HepG2 (cell line): ENCODE measurements around the gene CMTM2. TPM values are rescaled to one million over a fixed set of nuclear protein-coding genes. Genes with fewer than 3 reads are reported as not detected.

Experiments used
- ATF7-NPFF ChIP-seq: sonication (generic); formaldehyde crosslinking; IDR thresholded peaks from 2 replicates; pipeline ENCODE4 v1.8.1; 2023; ENCODE audit warnings: mild to moderate bottlenecking, low read depth, missing genetic modification reagents, moderate library complexity
- ELF1 ChIP-seq: sonication (generic); formaldehyde crosslinking; IDR thresholded peaks from 2 replicates; pipeline ENCODE4 v1.4.0; 2020; ENCODE audit warnings: missing genetic modification reagents
- IRF2 ChIP-seq: IDR thresholded peaks from 2 replicates; pipeline ENCODE4 v1.6.1; 2018; ENCODE audit warnings: missing genetic modification reagents, missing compliant biosample characterization
- KIAA2018 ChIP-seq: sonication (generic); formaldehyde crosslinking; IDR thresholded peaks from 2 replicates; pipeline ENCODE4 v1.5.0; 2020; ENCODE audit warnings: mild to moderate bottlenecking, missing genetic modification reagents, borderline replicate concordance
- MED1 ChIP-seq: sonication (generic); formaldehyde crosslinking; IDR thresholded peaks from 2 replicates; pipeline ENCODE4 v1.4.0; 2020; ENCODE audit warnings: missing genetic modification reagents
- SMAD3 ChIP-seq: sonication (generic); formaldehyde crosslinking; IDR thresholded peaks from 2 replicates; pipeline ENCODE4 v1.4.0; 2020; ENCODE audit warnings: missing genetic modification reagents
- SP140L ChIP-seq: sonication (generic); formaldehyde crosslinking; IDR thresholded peaks from 2 replicates; pipeline ENCODE4 v1.4.0; 2020; ENCODE audit warnings: missing genetic modification reagents, borderline replicate concordance
- WIZ ChIP-seq: sonication (generic); formaldehyde crosslinking; IDR thresholded peaks from 2 replicates; pipeline ENCODE4 v1.5.1; 2020; ENCODE audit warnings: mild to moderate bottlenecking, missing genetic modification reagents
- ZNF180 ChIP-seq: sonication (generic); formaldehyde crosslinking; IDR thresholded peaks from 2 replicates; pipeline ENCODE4 v1.4.0; 2020; ENCODE audit warnings: low read depth, missing genetic modification reagents, borderline replicate concordance
- ZNF546 ChIP-seq: sonication (generic); formaldehyde crosslinking; conservative IDR thresholded peaks from 2 replicates; pipeline ENCODE4 v1.8.1; 2023; ENCODE audit warnings: mild to moderate bottlenecking, missing genetic modification reagents
- ZNF777 ChIP-seq: sonication (generic); formaldehyde crosslinking; IDR thresholded peaks from 2 replicates; pipeline ENCODE4 v1.4.0; 2020; ENCODE audit warnings: missing genetic modification reagents
- polyA plus RNA-seq, 8 experiments: library from polyadenylated mRNA; depleted of rRNA in 3 of 8; stranded (reverse) in 7 of 8; unstranded in 1 of 8; fragments of >200 nt; fragmentation: Illumina TruSeq in 4 of 8; extraction: Trizol in 4 of 8; gene quantifications; 2 replicates each; pipeline versions ENCODE4 v1.2.1 to v1.2.3, GENCODE V29; 2011 to 2016; ENCODE audit warnings: low read depth in 4 of 8, missing spikeins in 1 of 8, mixed read lengths in 1 of 8; ENCODE audit not compliant: insufficient read depth in 1 of 8
- total RNA-seq, 5 experiments: library from RNA; depleted of rRNA; stranded (reverse); fragments of >200 nt; fragmentation: Illumina TruSeq; extraction: Trizol; gene quantifications; 2 replicates each; pipeline ENCODE4 v1.2.3, GENCODE V29; 2016; ENCODE audit warnings: low read depth in 1 of 5
- TF ChIP-seq, protein P1 (sequence below): fragments of 450-650 bp; IDR thresholded peaks from 2 replicates; pipeline ENCODE4 v1.6.1; 2017; ENCODE audit warnings: mild to moderate bottlenecking
- TF ChIP-seq, protein P2 (sequence below): IDR thresholded peaks from 2 replicates; pipeline ENCODE4 v1.6.1; 2016; ENCODE audit warnings: mild to moderate bottlenecking

The CMTM2 gene
- total and polyA plus RNA-seq, 2 of the 13 experiments (the other 11 are each of a cell fraction or from before 2014, with no cell fraction given): not detected

DNA sequence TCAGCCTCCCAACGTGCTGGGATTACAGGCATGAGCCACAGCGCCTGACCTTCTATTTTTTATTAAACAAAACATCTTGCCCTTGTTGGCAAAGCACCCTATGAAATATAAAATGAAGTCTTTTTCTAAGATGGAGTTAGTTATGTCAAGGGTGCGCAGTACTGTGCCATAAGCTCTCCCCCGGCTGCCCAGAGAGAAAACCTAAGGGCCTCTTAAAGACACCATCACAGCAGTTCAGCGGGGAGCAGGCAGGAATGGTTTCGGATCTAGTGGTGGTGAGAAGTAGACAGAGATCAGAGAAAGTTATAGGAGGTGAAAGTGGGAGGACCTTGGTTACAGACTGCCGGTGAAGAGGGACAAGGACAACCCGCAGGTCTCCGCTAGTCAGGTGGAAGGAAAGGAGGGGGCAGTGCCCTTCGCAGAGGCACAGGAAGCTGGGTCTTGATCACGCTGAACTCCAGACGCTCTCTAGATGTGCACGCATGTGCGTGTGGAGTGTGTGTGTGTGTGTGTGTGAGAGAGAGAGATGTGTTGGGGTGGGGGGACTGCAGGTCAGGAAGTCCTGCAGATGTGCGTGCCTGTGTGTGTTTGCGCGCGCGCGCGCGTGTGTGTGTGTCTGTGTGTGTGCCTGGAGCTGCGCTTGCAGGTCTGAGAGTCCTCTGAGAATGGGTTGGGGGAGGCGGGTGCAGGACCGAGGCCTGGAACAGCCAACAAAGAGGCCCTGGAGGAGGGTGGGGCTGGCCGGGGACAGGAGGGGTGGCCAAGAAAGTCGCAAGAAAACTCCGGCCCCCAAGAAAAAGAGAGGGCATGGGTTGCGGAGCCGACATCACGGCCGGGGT, 24.5 kb downstream of the CMTM2 start (continued):
- TF ChIP-seq ZNF180 (CRISPR knock-in tag): no peak
- TF ChIP-seq ZNF546 (CRISPR knock-in tag): no peak
- TF ChIP-seq SP140L (CRISPR knock-in tag): no peak
- TF ChIP-seq ZNF777 (CRISPR knock-in tag): peak; percentile 60; the same call in 1 of the 2 replicates
- TF ChIP-seq KIAA2018: no peak
- TF ChIP-seq MED1 (CRISPR knock-in tag): peak; percentile 49
- TF ChIP-seq, protein P1, sequence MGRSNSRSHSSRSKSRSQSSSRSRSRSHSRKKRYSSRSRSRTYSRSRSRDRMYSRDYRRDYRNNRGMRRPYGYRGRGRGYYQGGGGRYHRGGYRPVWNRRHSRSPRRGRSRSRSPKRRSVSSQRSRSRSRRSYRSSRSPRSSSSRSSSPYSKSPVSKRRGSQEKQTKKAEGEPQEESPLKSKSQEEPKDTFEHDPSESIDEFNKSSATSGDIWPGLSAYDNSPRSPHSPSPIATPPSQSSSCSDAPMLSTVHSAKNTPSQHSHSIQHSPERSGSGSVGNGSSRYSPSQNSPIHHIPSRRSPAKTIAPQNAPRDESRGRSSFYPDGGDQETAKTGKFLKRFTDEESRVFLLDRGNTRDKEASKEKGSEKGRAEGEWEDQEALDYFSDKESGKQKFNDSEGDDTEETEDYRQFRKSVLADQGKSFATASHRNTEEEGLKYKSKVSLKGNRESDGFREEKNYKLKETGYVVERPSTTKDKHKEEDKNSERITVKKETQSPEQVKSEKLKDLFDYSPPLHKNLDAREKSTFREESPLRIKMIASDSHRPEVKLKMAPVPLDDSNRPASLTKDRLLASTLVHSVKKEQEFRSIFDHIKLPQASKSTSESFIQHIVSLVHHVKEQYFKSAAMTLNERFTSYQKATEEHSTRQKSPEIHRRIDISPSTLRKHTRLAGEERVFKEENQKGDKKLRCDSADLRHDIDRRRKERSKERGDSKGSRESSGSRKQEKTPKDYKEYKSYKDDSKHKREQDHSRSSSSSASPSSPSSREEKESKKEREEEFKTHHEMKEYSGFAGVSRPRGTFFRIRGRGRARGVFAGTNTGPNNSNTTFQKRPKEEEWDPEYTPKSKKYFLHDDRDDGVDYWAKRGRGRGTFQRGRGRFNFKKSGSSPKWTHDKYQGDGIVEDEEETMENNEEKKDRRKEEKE: no peak
- TF ChIP-seq WIZ (CRISPR knock-in tag): no peak
- no peak for TF ChIP-seq SMAD3 (CRISPR knock-in tag)
- TF ChIP-seq ELF1 (CRISPR knock-in tag): no peak; the same call in none of the 2 replicates
- TF ChIP-seq IRF2 (CRISPR knock-in tag): no peak
- TF ChIP-seq ATF7-NPFF (CRISPR knock-in tag): peak; percentile 83
- TF ChIP-seq, protein P2, sequence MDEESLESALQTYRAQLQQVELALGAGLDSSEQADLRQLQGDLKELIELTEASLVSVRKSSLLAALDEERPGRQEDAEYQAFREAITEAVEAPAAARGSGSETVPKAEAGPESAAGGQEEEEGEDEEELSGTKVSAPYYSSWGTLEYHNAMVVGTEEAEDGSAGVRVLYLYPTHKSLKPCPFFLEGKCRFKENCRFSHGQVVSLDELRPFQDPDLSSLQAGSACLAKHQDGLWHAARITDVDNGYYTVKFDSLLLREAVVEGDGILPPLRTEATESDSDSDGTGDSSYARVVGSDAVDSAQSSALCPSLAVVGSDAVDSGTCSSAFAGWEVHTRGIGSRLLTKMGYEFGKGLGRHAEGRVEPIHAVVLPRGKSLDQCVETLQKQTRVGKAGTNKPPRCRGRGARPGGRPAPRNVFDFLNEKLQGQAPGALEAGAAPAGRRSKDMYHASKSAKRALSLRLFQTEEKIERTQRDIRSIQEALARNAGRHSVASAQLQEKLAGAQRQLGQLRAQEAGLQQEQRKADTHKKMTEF (CRISPR knock-in tag): no peak; the same call in 1 of the 2 replicates
